H9 (cell line): ENCODE data around the gene CLIP4. TPM values are rescaled to one million over a fixed set of nuclear protein-coding genes. Genes with fewer than 3 reads are reported as not detected.

Experiments used
- DNase-seq: peaks from one replicate; pipeline ENCODE4 v3.0.0-alpha.2; 2017
- H2AFZ ChIP-seq: one replicate; pipeline ENCODE4 v1.6.1; 2013; ENCODE audit warnings: mild to moderate bottlenecking, low read length, control low read depth, moderate library complexity
- H2AK5ac ChIP-seq: 2 replicates; pipeline ENCODE4 v1.6.1; 2013; ENCODE audit warnings: low read length, control low read depth, mixed read lengths; ENCODE audit not compliant: insufficient read length
- H2BK120ac ChIP-seq: one replicate; pipeline ENCODE4 v1.6.1; 2013; ENCODE audit warnings: low read depth, mild to moderate bottlenecking, low read length, control low read depth, inconsistent platforms; ENCODE audit not compliant: poor library complexity, severe bottlenecking
- H2BK12ac ChIP-seq: 2 replicates; pipeline ENCODE4 v1.6.1; 2013; ENCODE audit warnings: low read length, control low read depth, mixed read lengths, low read depth; ENCODE audit not compliant: insufficient read length
- H2BK15ac ChIP-seq: 2 replicates; pipeline ENCODE4 v1.6.1; 2013; ENCODE audit warnings: low read depth, low read length, control low read depth
- H2BK20ac ChIP-seq: one replicate; pipeline ENCODE4 v1.6.1; 2013; ENCODE audit warnings: low read depth, mild to moderate bottlenecking, low read length, control low read depth, inconsistent platforms; ENCODE audit not compliant: poor library complexity, severe bottlenecking
- H2BK5ac ChIP-seq: 2 replicates; pipeline ENCODE4 v1.6.1; 2013; ENCODE audit warnings: low read length, control low read depth, mixed read lengths; ENCODE audit not compliant: insufficient read length
- H3K14ac ChIP-seq: 2 replicates; pipeline ENCODE4 v1.6.1; 2013; ENCODE audit warnings: low read length, control low read depth; ENCODE audit not compliant: insufficient read depth
- H3K18ac ChIP-seq: 2 replicates; pipeline ENCODE4 v1.6.1; 2013; ENCODE audit warnings: low read depth, mild to moderate bottlenecking, mixed read lengths, low read length, control low read depth; ENCODE audit not compliant: insufficient read length
- H3K23ac ChIP-seq: 2 replicates; pipeline ENCODE4 v1.6.1; 2013; ENCODE audit warnings: low read length, control low read depth, mixed read lengths, low read depth; ENCODE audit not compliant: insufficient read length
- H3K23me2 ChIP-seq: 2 replicates; pipeline ENCODE4 v1.6.1; 2013; ENCODE audit warnings: low read depth, mild to moderate bottlenecking, mixed read lengths, low read length, control low read depth; ENCODE audit not compliant: insufficient read length, poor library complexity, severe bottlenecking
- H3K27ac ChIP-seq: 2 replicates; pipeline ENCODE4 v1.5.1; 2013; ENCODE audit warnings: low read length, control low read depth, mixed read lengths, low read depth; ENCODE audit not compliant: insufficient read length
- H3K27me3 ChIP-seq: 2 replicates; pipeline ENCODE4 v1.6.1; 2013; ENCODE audit warnings: low read length, control low read depth, inconsistent platforms; ENCODE audit not compliant: insufficient read depth
- H3K4ac ChIP-seq: 2 replicates; pipeline ENCODE4 v1.6.1; 2013; ENCODE audit warnings: low read depth, mild to moderate bottlenecking, control low read depth, inconsistent platforms, low read length, moderate library complexity
- H3K4me1 ChIP-seq: 2 replicates; pipeline ENCODE4 v1.6.1; 2013; ENCODE audit warnings: low read length, control low read depth, inconsistent platforms; ENCODE audit not compliant: insufficient read depth
- H3K4me2 ChIP-seq: 2 replicates; pipeline ENCODE4 v1.6.1; 2013; ENCODE audit warnings: low read length, control low read depth, mixed read lengths; ENCODE audit not compliant: insufficient read length, insufficient read depth
- H3K56ac ChIP-seq: 2 replicates; pipeline ENCODE4 v1.6.1; 2013; ENCODE audit warnings: low read depth, mild to moderate bottlenecking, mixed read lengths, low read length, control low read depth; ENCODE audit not compliant: insufficient read length
- H3K79me1 ChIP-seq: 2 replicates; pipeline ENCODE4 v1.6.1; 2013; ENCODE audit warnings: low read depth, mild to moderate bottlenecking, moderate library complexity, low read length, control low read depth, inconsistent platforms; ENCODE audit not compliant: insufficient read depth, poor library complexity, severe bottlenecking
- H3K79me2 ChIP-seq: 2 replicates; pipeline ENCODE4 v1.6.1; 2013; ENCODE audit warnings: low read length, control low read depth, inconsistent platforms; ENCODE audit not compliant: insufficient read depth
- H3K9ac ChIP-seq: 2 replicates; pipeline ENCODE4 v1.6.1; 2013; ENCODE audit warnings: low read length, control low read depth, mixed read lengths; ENCODE audit not compliant: insufficient read length; ENCODE audit errors: extremely low read depth
- H3K9me3 ChIP-seq: one replicate; pipeline ENCODE4 v1.6.1; 2013; ENCODE audit warnings: low read depth, low read length, inconsistent platforms; ENCODE audit not compliant: control insufficient read depth
- H3T11ph ChIP-seq: one replicate; pipeline ENCODE4 v1.6.1; 2013; ENCODE audit warnings: mild to moderate bottlenecking, low read length, control low read depth, inconsistent platforms
- H4K20me1 ChIP-seq: one replicate; pipeline ENCODE4 v1.6.1; 2013; ENCODE audit not compliant: control insufficient read depth, insufficient read length, insufficient read depth
- H4K5ac ChIP-seq: 2 replicates; pipeline ENCODE4 v1.6.1; 2013; ENCODE audit warnings: low read depth, mild to moderate bottlenecking, mixed read lengths, low read length, control low read depth; ENCODE audit not compliant: insufficient read length
- H4K8ac ChIP-seq: replicated peaks from 2 replicates; pipeline ENCODE4 v1.6.1; 2013; ENCODE audit warnings: low read length, control low read depth, mixed read lengths, low read depth; ENCODE audit not compliant: insufficient read length
- H4K91ac ChIP-seq: 2 replicates; pipeline ENCODE4 v1.6.1; 2013; ENCODE audit warnings: low read depth, mild to moderate bottlenecking, moderate library complexity, mixed read lengths, low read length, control low read depth; ENCODE audit not compliant: insufficient read length
- H3K27ac Mint-ChIP-seq, 3 experiments: 2 replicates in 2 of 3; 3 replicates in 1 of 3; pipeline ENCODE4 v1.8.0; 2020 to 2021; ENCODE audit warnings: mixed read lengths in 3 of 3, mild to moderate bottlenecking in 1 of 3, moderate library complexity in 1 of 3
- H3K27me3 Mint-ChIP-seq: 2 replicates; pipeline ENCODE4 v1.8.0; 2021; ENCODE audit warnings: low read depth, mild to moderate bottlenecking, moderate library complexity, mixed read lengths
- H3K36me3 Mint-ChIP-seq, 3 experiments: 2 replicates in 2 of 3; 3 replicates in 1 of 3; pipeline ENCODE4 v1.8.0; 2020 to 2021; ENCODE audit warnings: low read depth in 3 of 3, mixed read lengths in 3 of 3; ENCODE audit not compliant: insufficient read depth in 1 of 3
- H3K4me1 Mint-ChIP-seq, 2 experiments: 2 replicates each; pipeline ENCODE4 v1.8.0; 2020; ENCODE audit warnings: mixed read lengths in 2 of 2
- H3K4me3 Mint-ChIP-seq, 2 experiments: 2 replicates in 1 of 2; 3 replicates in 1 of 2; pipeline ENCODE4 v1.8.0; 2020 to 2021; ENCODE audit warnings: mild to moderate bottlenecking in 2 of 2, mixed read lengths in 2 of 2, moderate library complexity in 1 of 2
- H3K9me3 Mint-ChIP-seq, 2 experiments: 2 replicates in 1 of 2; 3 replicates in 1 of 2; pipeline ENCODE4 v1.8.0; 2020; ENCODE audit warnings: mild to moderate bottlenecking in 2 of 2, mixed read lengths in 2 of 2, moderate library complexity in 1 of 2
- WGBS: extraction: QIAGEN DNeasy Blood & Tissue Kit; methylation state at CpG from one replicate; pipeline ENCODE4 v1.1.7; 2013; ENCODE audit warnings: missing lambda C conversion rate, low lambda C conversion rate, mixed read lengths; ENCODE audit not compliant: insufficient read length; ENCODE audit errors: extremely low coverage; 5-methylcytosine and 5-hydroxymethylcytosine counted together
- total RNA-seq: library from RNA; stranded (reverse); gene quantifications from 2 replicates; pipeline ENCODE4 v1.2.1, GENCODE V29; 2021
- TF ChIP-seq, protein P1 (sequence below): fragments of 200-600 bp; sonication (generic); conservative IDR thresholded peaks from 3 replicates; pipeline ENCODE4 v1.8.0; 2021; ENCODE audit warnings: antibody characterized with exemption, mild to moderate bottlenecking

CLIP4 gene
- total RNA-seq, 1 experiment from 2014 or later, result 0.66 TPM

DNA sequence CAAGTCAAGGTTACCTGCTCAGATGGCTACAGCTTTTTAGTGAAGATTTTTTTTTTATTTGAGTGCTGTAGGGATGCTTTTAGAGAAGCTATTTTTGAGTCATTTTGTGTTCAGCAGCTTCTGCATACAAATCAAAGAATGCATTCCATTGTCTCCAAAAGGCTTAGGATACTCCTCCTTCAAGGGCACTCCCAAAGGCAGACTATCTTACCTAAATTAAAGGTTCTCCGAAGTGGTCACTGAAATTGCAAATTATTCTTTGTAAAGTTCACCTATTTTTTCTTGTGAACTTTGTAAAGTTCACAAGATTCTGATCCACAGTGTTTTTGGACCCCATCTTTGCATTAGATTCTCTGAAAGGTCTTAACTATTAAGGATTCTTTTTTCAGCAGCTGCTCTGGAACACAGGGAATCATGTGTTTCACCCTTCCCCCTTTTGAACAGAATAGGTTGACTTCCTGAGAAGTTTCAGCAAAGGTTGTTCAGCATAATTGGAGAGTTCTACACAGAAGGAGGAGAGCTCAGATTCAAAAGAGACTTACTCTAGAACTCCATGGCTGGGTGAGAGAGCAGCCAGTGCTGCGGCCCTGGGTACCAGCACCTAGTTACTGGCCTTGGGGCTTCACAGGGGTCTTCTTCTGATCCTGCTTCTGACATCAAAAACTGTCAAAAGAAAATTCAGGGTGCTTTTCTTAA lies 14.5 kb downstream of the CLIP4 start:
- no CpG with 5 or more reads among the region's 2 CpGs for WGBS
- H3K9me3 Mint-ChIP-seq, result no peaks in the 10 kb centered on the region; a peak in 1 of 5 replicates
- no peak overlapping the region for H3K4me2 ChIP-seq

More for the DNA sequence above, 14.5 kb downstream of the CLIP4 start:
- no peak overlapping the region for H4K5ac ChIP-seq
- no peak overlapping the region for H2AK5ac ChIP-seq
- no peak overlapping the region for H2BK20ac ChIP-seq
- Mint-ChIP-seq H3K4me3 (no peak overlapping the region), H3K36me3 (peaks cover 0 to 2% (median 0%) of the 10 kb centered on the region in 3 experiments; a peak in 1 of 7 replicates), H3K27me3 (peaks cover 2% of the 10 kb centered on the region; the same call in 1 of the 2 replicates), H3K27ac (no peak overlapping the region; a peak in 1 of 7 replicates), H3K4me1 (peaks cover 15 to 18% of the 10 kb centered on the region in 2 experiments)
- no peaks in the 10 kb centered on the region for H3K79me1 ChIP-seq
- H3K4ac ChIP-seq, result no peak overlapping the region
- no peak overlapping the region for H3K27ac ChIP-seq
- no peak overlapping the region for H3K56ac ChIP-seq
- H3K14ac ChIP-seq, result no peak overlapping the region
- H3T11ph ChIP-seq, result no peak overlapping the region
- H3K9ac ChIP-seq, result no peak overlapping the region
- H2BK5ac ChIP-seq, result no peak overlapping the region
- H2BK12ac ChIP-seq, result no peak overlapping the region
- no peak overlapping the region for H2BK15ac ChIP-seq
- no peak for DNase-seq
- H3K23me2 ChIP-seq, result no peaks in the 10 kb centered on the region
- no peak overlapping the region for H2AFZ ChIP-seq
- H3K23ac ChIP-seq, result no peak overlapping the region
- H3K27me3 ChIP-seq, result no peaks in the 10 kb centered on the region
- no peak overlapping the region for H3K18ac ChIP-seq
- H4K91ac ChIP-seq, result no peak overlapping the region
- H4K8ac ChIP-seq, result no peak overlapping the region
- no peaks in the 10 kb centered on the region for H4K20me1 ChIP-seq
- H2BK120ac ChIP-seq, result no peak overlapping the region
- H3K4me1 ChIP-seq, result no peaks in the 10 kb centered on the region; the same call in 1 of the 2 replicates
- TF ChIP-seq, protein P1, sequence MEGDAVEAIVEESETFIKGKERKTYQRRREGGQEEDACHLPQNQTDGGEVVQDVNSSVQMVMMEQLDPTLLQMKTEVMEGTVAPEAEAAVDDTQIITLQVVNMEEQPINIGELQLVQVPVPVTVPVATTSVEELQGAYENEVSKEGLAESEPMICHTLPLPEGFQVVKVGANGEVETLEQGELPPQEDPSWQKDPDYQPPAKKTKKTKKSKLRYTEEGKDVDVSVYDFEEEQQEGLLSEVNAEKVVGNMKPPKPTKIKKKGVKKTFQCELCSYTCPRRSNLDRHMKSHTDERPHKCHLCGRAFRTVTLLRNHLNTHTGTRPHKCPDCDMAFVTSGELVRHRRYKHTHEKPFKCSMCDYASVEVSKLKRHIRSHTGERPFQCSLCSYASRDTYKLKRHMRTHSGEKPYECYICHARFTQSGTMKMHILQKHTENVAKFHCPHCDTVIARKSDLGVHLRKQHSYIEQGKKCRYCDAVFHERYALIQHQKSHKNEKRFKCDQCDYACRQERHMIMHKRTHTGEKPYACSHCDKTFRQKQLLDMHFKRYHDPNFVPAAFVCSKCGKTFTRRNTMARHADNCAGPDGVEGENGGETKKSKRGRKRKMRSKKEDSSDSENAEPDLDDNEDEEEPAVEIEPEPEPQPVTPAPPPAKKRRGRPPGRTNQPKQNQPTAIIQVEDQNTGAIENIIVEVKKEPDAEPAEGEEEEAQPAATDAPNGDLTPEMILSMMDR, result no peak
- no peaks in the 10 kb centered on the region for H3K79me2 ChIP-seq
- H3K9me3 ChIP-seq, result no peaks in the 10 kb centered on the region
